ENCODE data around the gene ACOT4.

Gene ACOT4, protein sequence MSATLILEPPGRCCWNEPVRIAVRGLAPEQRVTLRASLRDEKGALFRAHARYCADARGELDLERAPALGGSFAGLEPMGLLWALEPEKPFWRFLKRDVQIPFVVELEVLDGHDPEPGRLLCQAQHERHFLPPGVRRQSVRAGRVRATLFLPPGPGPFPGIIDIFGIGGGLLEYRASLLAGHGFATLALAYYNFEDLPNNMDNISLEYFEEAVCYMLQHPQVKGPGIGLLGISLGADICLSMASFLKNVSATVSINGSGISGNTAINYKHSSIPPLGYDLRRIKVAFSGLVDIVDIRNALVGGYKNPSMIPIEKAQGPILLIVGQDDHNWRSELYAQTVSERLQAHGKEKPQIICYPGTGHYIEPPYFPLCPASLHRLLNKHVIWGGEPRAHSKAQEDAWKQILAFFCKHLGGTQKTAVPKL

DNA sequence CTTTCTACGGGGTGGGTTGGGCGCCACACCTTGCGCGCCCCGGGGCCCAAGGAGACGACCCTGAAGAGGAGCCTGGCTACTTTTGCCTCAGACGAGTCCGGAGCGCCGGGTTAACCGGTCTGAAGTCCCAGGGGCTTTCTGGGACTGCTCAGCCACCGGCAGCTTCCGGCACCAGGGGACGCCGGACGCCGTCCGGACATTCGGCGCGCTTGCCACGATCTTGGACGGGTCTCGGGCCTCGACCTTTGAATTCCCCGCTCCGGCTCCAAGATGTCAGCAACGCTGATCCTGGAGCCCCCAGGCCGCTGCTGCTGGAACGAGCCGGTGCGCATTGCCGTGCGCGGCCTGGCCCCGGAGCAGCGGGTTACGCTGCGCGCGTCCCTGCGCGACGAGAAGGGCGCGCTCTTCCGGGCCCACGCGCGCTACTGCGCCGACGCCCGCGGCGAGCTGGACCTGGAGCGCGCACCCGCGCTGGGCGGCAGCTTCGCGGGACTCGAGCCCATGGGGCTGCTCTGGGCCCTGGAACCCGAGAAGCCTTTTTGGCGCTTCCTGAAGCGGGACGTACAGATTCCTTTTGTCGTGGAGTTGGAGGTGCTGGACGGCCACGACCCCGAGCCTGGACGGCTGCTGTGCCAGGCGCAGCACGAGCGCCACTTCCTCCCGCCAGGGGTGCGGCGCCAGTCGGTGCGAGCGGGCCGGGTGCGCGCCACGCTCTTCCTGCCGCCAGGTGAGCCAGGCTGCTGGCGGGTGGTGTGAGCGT, at the start of gene ACOT4:
TSS of gene ACOT4 (plus strand) at position 184 of the 760 bp plus-strand sequence. CDS start at position 271, 87 bp downstream.
- TF ChIP-seq, protein P1, sequence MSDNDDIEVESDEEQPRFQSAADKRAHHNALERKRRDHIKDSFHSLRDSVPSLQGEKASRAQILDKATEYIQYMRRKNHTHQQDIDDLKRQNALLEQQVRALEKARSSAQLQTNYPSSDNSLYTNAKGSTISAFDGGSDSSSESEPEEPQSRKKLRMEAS (IDR thresholded peaks at IDR 0.05), result peak; percentile 91
- peak; percentile 43 for TF ChIP-seq TAF1 (IDR thresholded peaks at IDR 0.05; ENCODE audit: low read depth)
- TF ChIP-seq RAD21 (IDR thresholded peaks at IDR 0.05; ENCODE audit: low read depth), result peak; percentile 11; the same call in 1 of the 2 replicates
- no peak for TF ChIP-seq CREB1 (IDR thresholded peaks at IDR 0.05; ENCODE audit: low read depth)
- no peak for TF ChIP-seq EGR1 (IDR thresholded peaks at IDR 0.05)
- 0 out of 2 replicates have a peak, but pooled peaks have one; percentile 24 for TF ChIP-seq YY1 (IDR thresholded peaks at IDR 0.05; ENCODE audit: low read depth)

DNA sequence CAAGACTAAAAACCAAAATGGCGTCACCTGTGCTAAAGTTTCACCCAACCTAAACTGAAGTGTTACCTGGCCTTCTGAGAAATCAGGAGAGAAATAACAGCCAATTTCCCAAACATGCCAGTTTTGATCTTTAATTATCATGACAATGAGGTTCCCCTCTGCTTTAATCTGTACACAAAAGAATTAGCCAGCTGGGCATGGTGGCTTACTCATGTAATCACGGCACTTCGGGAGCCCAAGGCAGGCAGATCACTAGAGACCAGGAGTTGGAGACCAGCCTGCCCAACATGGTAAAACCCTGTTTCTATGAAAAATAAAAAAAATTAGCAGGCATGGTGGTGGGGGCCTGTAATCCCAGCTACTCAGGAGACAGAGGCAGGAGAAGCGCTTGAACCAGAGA, 37.8 kb upstream of the ACOT4 start:
- TF ChIP-seq RAD21 (IDR thresholded peaks at IDR 0.05; ENCODE audit: low read depth), result no peak
- no peak for TF ChIP-seq TEAD4 (IDR thresholded peaks at IDR 0.05)
- TF ChIP-seq TCF12 (IDR thresholded peaks at IDR 0.05; ENCODE audit: low read depth), result no peak
- no peak for TF ChIP-seq ZBTB7A (IDR thresholded peaks at IDR 0.05; ENCODE audit: low read depth)
- TF ChIP-seq, protein P1 (IDR thresholded peaks at IDR 0.05), result no peak
- TF ChIP-seq FOXM1 (IDR thresholded peaks at IDR 0.05; ENCODE audit: borderline replicate concordance, low read depth), result no peak

DNA sequence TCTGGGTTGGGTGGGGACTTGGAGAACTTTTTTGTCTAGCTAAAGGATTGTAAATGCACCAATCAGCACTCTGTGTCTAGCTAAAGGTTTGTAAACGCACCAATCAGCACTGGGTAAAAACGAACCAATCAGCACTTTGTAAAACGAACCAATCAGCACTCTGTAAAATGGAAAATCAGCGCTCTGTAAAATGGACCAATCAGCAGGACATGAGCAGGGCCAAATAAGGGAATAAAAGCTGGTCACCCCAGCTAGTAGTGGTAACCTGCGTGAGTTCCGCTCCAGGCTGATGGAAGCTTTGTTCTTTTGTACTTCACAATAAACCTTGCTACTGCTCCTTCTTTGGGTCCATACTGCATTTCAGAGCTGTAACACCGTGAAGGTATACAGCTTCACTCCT, 24.3 kb upstream of the ACOT4 start:
- TF ChIP-seq, protein P2, sequence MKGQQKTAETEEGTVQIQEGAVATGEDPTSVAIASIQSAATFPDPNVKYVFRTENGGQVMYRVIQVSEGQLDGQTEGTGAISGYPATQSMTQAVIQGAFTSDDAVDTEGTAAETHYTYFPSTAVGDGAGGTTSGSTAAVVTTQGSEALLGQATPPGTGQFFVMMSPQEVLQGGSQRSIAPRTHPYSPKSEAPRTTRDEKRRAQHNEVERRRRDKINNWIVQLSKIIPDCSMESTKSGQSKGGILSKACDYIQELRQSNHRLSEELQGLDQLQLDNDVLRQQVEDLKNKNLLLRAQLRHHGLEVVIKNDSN (IDR thresholded peaks at IDR 0.05), result no peak
- no peak for TF ChIP-seq TEAD4 (IDR thresholded peaks at IDR 0.05)

DNA sequence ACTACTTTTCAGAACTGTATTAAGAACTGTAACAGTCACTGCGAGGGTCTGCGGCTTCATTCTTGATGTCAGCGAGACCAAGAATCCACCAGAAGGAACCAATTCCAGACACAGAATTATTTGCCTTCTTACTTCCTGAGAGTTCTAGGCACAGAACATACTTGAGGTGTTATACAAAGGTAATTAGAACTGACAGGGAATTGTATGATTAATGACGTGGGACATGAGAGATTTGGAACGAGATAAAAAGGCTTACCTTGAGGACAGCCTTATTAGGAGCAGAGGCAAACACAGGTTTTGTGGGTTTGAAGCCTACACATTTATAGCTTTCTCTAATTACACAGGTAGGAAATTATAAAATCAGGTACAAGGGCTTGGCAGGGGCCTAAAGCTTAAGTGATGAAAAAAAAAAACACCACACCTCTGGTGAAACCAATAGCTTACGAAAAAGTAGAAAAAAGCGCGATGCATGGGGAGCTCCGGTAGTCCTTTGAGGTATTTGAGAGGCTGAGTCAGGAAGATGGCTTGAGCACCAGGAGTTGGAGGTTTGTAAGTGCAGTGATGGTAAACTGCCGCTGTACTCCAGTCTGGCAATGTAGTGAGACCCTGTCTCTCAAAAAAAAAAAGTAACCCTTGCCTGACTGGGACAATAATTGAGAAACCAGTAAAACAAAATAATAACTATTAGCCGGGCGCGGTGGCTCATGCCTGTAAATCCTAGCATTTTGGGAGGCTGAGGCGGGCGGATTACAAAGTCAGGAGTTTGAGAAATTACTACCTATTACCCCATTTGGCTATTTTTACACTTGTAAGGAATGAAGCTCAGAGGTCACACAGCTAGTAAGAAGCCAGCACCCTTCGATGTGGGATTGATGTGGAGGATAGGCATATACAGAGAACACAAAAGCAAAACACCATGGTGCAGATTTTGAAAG, 23.5 kb upstream of the ACOT4 start:
- no peak for TF ChIP-seq NFIC (IDR thresholded peaks at IDR 0.05)
- no peak for TF ChIP-seq YY1 (IDR thresholded peaks at IDR 0.05; ENCODE audit: low read depth)
- TF ChIP-seq, protein P3, sequence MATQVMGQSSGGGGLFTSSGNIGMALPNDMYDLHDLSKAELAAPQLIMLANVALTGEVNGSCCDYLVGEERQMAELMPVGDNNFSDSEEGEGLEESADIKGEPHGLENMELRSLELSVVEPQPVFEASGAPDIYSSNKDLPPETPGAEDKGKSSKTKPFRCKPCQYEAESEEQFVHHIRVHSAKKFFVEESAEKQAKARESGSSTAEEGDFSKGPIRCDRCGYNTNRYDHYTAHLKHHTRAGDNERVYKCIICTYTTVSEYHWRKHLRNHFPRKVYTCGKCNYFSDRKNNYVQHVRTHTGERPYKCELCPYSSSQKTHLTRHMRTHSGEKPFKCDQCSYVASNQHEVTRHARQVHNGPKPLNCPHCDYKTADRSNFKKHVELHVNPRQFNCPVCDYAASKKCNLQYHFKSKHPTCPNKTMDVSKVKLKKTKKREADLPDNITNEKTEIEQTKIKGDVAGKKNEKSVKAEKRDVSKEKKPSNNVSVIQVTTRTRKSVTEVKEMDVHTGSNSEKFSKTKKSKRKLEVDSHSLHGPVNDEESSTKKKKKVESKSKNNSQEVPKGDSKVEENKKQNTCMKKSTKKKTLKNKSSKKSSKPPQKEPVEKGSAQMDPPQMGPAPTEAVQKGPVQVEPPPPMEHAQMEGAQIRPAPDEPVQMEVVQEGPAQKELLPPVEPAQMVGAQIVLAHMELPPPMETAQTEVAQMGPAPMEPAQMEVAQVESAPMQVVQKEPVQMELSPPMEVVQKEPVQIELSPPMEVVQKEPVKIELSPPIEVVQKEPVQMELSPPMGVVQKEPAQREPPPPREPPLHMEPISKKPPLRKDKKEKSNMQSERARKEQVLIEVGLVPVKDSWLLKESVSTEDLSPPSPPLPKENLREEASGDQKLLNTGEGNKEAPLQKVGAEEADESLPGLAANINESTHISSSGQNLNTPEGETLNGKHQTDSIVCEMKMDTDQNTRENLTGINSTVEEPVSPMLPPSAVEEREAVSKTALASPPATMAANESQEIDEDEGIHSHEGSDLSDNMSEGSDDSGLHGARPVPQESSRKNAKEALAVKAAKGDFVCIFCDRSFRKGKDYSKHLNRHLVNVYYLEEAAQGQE (IDR thresholded peaks at IDR 0.05; ENCODE audit: low read depth), result no peak
- TF ChIP-seq ZBTB7A (IDR thresholded peaks at IDR 0.05; ENCODE audit: low read depth), result no peak
- TF ChIP-seq EP300 (IDR thresholded peaks at IDR 0.05; ENCODE audit: borderline replicate concordance), result no peak
- TF ChIP-seq TAF1 (IDR thresholded peaks at IDR 0.05; ENCODE audit: low read depth), result no peak
- TF ChIP-seq CEBPB (IDR thresholded peaks at IDR 0.05), result no peak
- TF ChIP-seq CREB1 (IDR thresholded peaks at IDR 0.05; ENCODE audit: low read depth), result no peak
- TF ChIP-seq EGR1 (IDR thresholded peaks at IDR 0.05), result no peak
- TF ChIP-seq, protein P2 (IDR thresholded peaks at IDR 0.05), result no peak
- no peak for TF ChIP-seq TEAD4 (IDR thresholded peaks at IDR 0.05)
- TF ChIP-seq, protein P1 (IDR thresholded peaks at IDR 0.05), result no peak
- no peak for TF ChIP-seq TCF12 (IDR thresholded peaks at IDR 0.05; ENCODE audit: low read depth)
- no peak for TF ChIP-seq RAD21 (IDR thresholded peaks at IDR 0.05; ENCODE audit: low read depth)

DNA sequence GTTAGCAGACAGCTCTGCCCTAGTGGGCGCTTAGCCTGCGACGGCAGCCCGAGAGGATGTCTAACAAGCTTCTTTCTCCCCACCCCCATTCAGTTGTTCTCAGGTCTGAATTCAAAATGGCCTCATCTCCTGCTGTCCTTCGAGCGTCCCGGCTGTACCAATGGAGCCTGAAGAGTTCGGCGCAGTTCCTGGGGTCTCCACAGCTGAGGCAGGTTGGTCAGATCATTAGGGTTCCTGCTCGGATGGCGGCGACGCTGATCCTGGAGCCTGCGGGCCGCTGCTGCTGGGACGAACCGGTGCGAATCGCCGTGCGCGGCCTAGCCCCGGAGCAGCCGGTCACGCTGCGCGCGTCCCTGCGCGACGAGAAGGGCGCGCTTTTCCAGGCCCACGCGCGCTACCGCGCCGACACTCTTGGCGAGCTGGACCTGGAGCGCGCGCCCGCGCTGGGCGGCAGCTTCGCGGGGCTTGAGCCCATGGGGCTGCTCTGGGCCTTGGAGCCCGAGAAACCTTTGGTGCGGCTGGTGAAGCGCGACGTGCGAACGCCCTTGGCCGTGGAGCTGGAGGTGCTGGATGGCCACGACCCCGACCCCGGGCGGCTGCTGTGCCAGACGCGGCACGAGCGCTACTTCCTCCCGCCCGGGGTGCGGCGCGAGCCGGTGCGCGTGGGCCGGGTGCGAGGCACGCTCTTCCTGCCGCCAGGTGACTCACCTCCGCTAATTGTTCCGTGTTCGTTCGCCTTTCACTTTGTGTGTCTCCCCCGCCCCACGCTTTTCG, 22.3 kb upstream of the ACOT4 start, which contains the start of gene ACOT2:
TSS of gene ACOT2 (plus strand) at position 29 of the 774 bp plus-strand sequence. CDS start at position 57, 28 bp downstream.
- TF ChIP-seq, protein P1 (IDR thresholded peaks at IDR 0.05), result 0 out of 2 replicates have a peak, but pooled peaks have one; percentile 24

DNA sequence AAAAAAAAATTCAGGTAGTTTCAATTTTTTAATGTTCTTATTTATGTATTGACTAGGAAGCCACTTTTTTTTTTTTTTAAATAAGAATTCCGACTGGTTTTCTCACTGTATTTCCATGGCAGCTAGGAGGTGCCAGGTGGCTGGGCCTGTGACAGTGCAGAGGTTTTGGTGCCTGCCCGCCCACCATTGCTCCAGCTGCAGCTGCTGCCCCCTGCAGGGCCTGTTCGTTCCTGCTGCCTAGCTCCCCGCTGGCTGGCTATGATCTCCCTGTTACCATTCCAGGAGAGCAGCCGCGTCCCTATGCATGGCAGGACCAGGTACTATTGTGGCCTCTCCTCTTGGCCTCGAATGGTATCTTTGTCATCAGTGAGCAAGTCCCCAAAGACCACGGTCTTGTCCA, 20.8 kb upstream of the ACOT4 start:
- peak; percentile 26; the same call in 1 of the 2 replicates for TF ChIP-seq RAD21 (IDR thresholded peaks at IDR 0.05; ENCODE audit: low read depth)

Data from Ishikawa (cell line).